ENCODE results near the gene EID2. TPM values are rescaled to one million over a fixed set of nuclear protein-coding genes. Genes with fewer than 3 reads are reported as not detected.

The EID2 gene
- total RNA-seq, 1 experiment from 2014 or later = 25.2 TPM

DNA sequence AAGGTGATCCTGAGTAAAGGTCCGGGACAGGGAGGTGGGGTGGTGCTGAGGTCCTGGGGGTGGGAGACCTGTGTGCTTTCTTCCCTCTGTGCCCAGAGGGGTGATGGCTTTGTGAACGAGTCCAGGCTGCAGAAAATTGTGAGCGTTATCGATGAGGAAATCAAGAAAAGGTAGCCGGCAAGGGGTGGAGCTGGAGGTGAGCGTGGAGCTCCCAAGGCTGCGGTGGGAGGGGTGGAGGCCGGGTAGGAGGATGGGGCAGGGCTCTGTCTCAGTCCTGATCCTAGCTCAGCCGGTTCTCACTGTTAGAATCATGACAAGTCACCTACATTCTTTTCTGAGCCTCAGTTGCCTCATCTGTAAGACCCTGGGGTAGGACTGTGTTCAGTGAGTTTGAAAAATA, 21.0 kb downstream of the EID2 start:
- CTCF ChIA-PET = no interaction called here

DNA sequence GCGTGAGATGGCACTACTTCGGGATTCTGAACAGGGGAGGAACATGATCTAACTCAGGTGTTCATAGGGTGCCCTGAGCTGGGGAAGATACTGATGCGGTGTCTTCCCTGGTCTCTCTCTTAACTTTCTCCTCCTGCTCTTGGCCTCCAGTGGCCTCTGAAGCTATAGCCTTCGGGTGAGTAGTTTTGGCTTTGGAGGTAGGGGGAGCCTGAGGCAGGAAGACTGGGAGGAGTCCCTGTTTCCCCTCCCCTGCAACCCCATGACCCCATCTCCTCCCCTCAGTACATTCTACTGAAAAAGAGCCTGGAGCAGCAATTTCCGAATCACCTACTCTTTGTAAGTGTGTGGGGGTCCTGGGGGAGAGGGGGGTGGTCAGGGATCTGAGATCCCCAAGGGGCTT, 21.5 kb downstream of the EID2 start:
- no TSS peak for BruUV-seq (replicated peaks)
- POLR2A ChIA-PET (ENCODE audit: low non-redundant PET) = interaction anchor here (0.6 kb wide), 1 partner anchor 9 kb away, joined by 5 read pairs; no protein-coding TSS in a partner anchor

More for the DNA sequence above, 21.0 kb downstream of the EID2 start:
- Histone ChIP-seq H3K4me1 (ENCODE audit: insufficient read depth, low read length, poor library complexity, severe bottlenecking) (peaks cover 5% of the 10 kb centered on the region), H3K27ac (ENCODE audit: low read depth, low read length, poor library complexity, severe bottlenecking) (no peak overlapping the region), H3K4me3 (ENCODE audit: low read depth, low read length, poor library complexity, severe bottlenecking) (no peak overlapping the region), H3K9me3 (ENCODE audit: low read depth, low read length, poor library complexity, severe bottlenecking) (no peaks in the 10 kb centered on the region), H3K27me3 (replicated peaks; ENCODE audit: insufficient read depth, low read depth, low read length, poor library complexity) (peaks cover 25% of the 10 kb centered on the region), H3K36me3 (ENCODE audit: insufficient read depth, low read length, poor library complexity, severe bottlenecking) (no peaks in the 10 kb centered on the region)
- TF ChIP-seq EZH2 (IDR thresholded peaks at IDR 0.05; ENCODE audit: borderline replicate concordance, low read depth, low read length, poor library complexity, severe bottlenecking) = no peak
- TF ChIP-seq, protein P1, sequence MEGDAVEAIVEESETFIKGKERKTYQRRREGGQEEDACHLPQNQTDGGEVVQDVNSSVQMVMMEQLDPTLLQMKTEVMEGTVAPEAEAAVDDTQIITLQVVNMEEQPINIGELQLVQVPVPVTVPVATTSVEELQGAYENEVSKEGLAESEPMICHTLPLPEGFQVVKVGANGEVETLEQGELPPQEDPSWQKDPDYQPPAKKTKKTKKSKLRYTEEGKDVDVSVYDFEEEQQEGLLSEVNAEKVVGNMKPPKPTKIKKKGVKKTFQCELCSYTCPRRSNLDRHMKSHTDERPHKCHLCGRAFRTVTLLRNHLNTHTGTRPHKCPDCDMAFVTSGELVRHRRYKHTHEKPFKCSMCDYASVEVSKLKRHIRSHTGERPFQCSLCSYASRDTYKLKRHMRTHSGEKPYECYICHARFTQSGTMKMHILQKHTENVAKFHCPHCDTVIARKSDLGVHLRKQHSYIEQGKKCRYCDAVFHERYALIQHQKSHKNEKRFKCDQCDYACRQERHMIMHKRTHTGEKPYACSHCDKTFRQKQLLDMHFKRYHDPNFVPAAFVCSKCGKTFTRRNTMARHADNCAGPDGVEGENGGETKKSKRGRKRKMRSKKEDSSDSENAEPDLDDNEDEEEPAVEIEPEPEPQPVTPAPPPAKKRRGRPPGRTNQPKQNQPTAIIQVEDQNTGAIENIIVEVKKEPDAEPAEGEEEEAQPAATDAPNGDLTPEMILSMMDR (conservative IDR thresholded peaks at IDR 0.05; ENCODE audit: low read depth, low read length) = no peak
- DNase-seq (ENCODE audit: low spot score) = no peak
- POLR2A ChIA-PET (ENCODE audit: low non-redundant PET) = no interaction called here
- intact Hi-C loops (cut with micrococcal nuclease; ENCODE audit: unreplicated experiment) = no loop called here
- no TSS peak for BruUV-seq (replicated peaks)

DNA sequence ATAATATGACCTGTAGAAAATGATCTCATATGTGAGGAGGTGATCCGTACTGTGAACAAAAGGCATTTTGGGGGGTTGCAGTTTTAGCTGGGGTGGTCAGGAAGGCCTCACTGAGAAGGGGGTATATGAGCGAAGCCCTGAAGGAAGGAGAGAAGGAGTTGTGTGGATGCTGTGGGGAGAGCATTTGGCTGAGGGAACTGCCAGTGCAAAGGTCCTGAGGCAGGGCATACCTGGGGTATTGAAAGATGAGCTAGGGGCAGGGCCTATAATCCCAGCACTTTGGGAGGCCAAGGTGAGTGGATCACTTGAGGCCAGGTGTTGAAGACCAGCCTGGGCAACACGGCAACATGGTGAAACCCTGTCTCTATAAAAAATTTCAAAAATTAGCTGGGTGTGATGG, 22.5 kb downstream of the EID2 start:
- DNase-seq (ENCODE audit: low spot score) = no peak
- peaks cover 5% of the 10 kb centered on the region for H3K4me1 ChIP-seq (ENCODE audit: insufficient read depth, low read length, poor library complexity, severe bottlenecking)
- H3K27me3 ChIP-seq (replicated peaks; ENCODE audit: insufficient read depth, low read depth, low read length, poor library complexity) = peaks cover 36% of the 10 kb centered on the region
- no peaks in the 10 kb centered on the region for H3K36me3 ChIP-seq (ENCODE audit: insufficient read depth, low read length, poor library complexity, severe bottlenecking)
- H3K27ac ChIP-seq (ENCODE audit: low read depth, low read length, poor library complexity, severe bottlenecking) = no peak overlapping the region
- H3K4me3 ChIP-seq (ENCODE audit: low read depth, low read length, poor library complexity, severe bottlenecking) = no peak overlapping the region
- no peaks in the 10 kb centered on the region for H3K9me3 ChIP-seq (ENCODE audit: low read depth, low read length, poor library complexity, severe bottlenecking)
- ChIA-PET POLR2A (ENCODE audit: low non-redundant PET) (no interaction called here), CTCF (no interaction called here)
- intact Hi-C loops (cut with micrococcal nuclease; ENCODE audit: unreplicated experiment) = no loop called here
- TF ChIP-seq EZH2 (IDR thresholded peaks at IDR 0.05; ENCODE audit: borderline replicate concordance, low read depth, low read length, poor library complexity, severe bottlenecking) = no peak
- TF ChIP-seq, protein P1 (conservative IDR thresholded peaks at IDR 0.05; ENCODE audit: low read depth, low read length) = no peak
- no TSS peak for BruUV-seq (replicated peaks)

More for the DNA sequence above, 21.5 kb downstream of the EID2 start:
- peaks cover 30% of the 10 kb centered on the region for H3K27me3 ChIP-seq (replicated peaks; ENCODE audit: insufficient read depth, low read depth, low read length, poor library complexity)
- H3K9me3 ChIP-seq (ENCODE audit: low read depth, low read length, poor library complexity, severe bottlenecking) = no peaks in the 10 kb centered on the region
- peaks cover 5% of the 10 kb centered on the region for H3K4me1 ChIP-seq (ENCODE audit: insufficient read depth, low read length, poor library complexity, severe bottlenecking)
- no peak for DNase-seq (ENCODE audit: low spot score)
- H3K4me3 ChIP-seq (ENCODE audit: low read depth, low read length, poor library complexity, severe bottlenecking) = no peak overlapping the region
- no peaks in the 10 kb centered on the region for H3K36me3 ChIP-seq (ENCODE audit: insufficient read depth, low read length, poor library complexity, severe bottlenecking)
- H3K27ac ChIP-seq (ENCODE audit: low read depth, low read length, poor library complexity, severe bottlenecking) = no peak overlapping the region
- intact Hi-C loops (cut with micrococcal nuclease; ENCODE audit: unreplicated experiment) = no loop called here
- TF ChIP-seq, protein P1 (conservative IDR thresholded peaks at IDR 0.05; ENCODE audit: low read depth, low read length) = no peak
- no peak for TF ChIP-seq EZH2 (IDR thresholded peaks at IDR 0.05; ENCODE audit: borderline replicate concordance, low read depth, low read length, poor library complexity, severe bottlenecking)
- CTCF ChIA-PET = no interaction called here

Measured in A673 (cell line).